GM18505 (cell line): ENCODE measurements around the gene TIMM21.

Experiments
- ATAC-seq: cut with Tn5 transposase; IDR thresholded peaks from one replicate; pipeline ENCODE4 v1.9.1; 2021; ENCODE audit not compliant: unreplicated experiment
- POLR2A ChIP-seq: IDR thresholded peaks from 4 replicates; pipeline ENCODE4 v1.6.1; 2011; ENCODE audit warnings: borderline replicate concordance; ENCODE audit not compliant: insufficient read depth, insufficient read length; ENCODE audit errors: extremely low read depth

TIMM21 gene

GRCh38 chr18:74184875-74185274 lies 36.6 kb downstream of the TIMM21 start:
- no peak for ATAC-seq
- no peak for TF ChIP-seq POLR2A

DNA sequence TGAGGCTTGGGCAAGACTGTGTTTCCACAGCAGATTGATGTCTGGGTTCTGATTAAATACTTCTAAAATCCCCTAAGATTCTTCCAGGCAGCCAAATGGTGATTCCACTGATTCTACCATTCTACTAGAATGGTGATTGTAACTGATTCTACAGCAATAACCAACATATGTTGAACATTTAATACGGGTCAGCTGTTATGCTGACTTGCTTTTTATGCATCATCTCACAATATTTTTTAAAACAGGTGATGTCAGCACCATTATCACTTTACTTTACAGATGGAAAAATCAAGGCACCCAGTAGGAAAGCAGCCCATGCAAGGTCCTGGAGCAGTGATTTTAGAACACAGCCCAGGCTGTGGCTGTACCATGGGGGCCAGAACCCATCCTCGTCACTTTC lies 37.5 kb downstream of the TIMM21 start:
- ATAC-seq = no peak
- TF ChIP-seq POLR2A = no peak

GRCh38 chr18:74186661-74187060 lies 38.3 kb downstream of the TIMM21 start:
- ATAC-seq = no peak
- TF ChIP-seq POLR2A = no peak

DNA sequence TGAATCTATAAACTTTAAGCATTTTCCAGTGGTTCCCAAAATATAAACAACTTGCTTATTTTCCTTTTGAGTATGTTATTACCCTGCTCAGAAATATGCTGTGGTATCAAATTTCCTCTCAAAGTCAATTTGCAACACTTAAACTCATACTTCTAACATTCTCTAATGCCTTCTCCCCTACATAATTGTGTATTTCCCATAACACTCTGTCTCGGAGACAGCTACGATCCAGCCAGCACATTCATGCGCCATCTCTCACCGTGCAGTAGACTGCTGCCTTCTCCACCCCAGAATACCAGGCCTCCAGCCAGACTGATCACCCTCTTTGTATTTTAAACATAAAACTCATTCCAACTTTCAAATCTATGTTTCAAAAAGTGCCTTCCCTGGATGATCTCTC lies 41.8 kb downstream of the TIMM21 start:
- ATAC-seq = no peak
- TF ChIP-seq POLR2A = no peak

- ATAC-seq = no peak
- TF ChIP-seq POLR2A = no peak
Observed at GRCh38 chr18:74191577-74191976, 43.3 kb downstream of the TIMM21 start.

- TF ChIP-seq POLR2A = no peak
- ATAC-seq = no peak
Observed at GRCh38 chr18:74194691-74195090, 46.4 kb downstream of the TIMM21 start.

GRCh38 chr18:74196220-74197119 lies 48.1 kb downstream of the TIMM21 start:
- ATAC-seq = peak; percentile 85
- TF ChIP-seq POLR2A = no peak

- ATAC-seq = no peak
- TF ChIP-seq POLR2A = no peak
Observed at GRCh38 chr18:74197705-74198341, 49.5 kb downstream of the TIMM21 start.

DNA sequence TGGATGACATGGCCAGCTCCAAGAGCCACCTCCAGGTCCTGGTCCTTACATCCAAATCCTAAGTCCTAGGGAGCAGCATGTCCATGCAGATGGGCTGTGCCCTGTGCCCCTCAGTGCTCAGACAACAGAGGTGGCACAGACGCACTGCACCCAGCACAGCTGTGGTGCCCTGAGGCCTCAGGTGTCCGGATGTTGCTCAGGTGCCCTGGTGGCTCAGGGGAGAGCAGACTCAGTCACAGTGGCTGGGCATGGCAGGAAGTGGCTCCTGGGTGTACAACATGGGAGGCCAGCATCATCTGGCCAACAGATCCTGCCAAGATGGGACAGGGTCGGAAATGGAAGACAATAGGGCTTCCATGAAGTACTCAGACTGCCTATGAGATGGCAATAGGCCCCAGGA lies 50.1 kb downstream of the TIMM21 start:
- TF ChIP-seq POLR2A = no peak
- no peak for ATAC-seq

GRCh38 chr18:74200780-74201179 lies 52.5 kb downstream of the TIMM21 start:
- ATAC-seq = no peak
- no peak for TF ChIP-seq POLR2A

DNA sequence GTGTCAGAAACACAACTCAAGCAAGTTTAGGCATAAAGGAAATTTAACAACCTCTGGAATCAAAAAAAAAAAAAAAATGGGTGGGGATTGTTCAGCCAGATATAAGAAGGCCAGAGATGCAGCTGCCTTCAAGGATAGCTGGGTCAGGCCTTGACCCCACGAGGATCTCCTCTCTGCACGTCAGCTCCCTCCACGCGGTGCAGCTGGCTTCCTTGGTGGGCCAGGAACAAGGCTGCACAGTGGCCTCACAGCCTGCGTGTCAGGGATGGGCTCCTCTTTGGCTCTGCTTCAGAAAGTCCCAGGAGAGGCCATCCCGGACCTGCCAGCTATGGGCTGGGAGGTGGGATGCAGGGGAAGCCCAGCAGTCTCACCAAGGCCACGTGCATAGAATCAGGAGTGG lies 55.5 kb downstream of the TIMM21 start:
- no peak for ATAC-seq
- TF ChIP-seq POLR2A = no peak

DNA sequence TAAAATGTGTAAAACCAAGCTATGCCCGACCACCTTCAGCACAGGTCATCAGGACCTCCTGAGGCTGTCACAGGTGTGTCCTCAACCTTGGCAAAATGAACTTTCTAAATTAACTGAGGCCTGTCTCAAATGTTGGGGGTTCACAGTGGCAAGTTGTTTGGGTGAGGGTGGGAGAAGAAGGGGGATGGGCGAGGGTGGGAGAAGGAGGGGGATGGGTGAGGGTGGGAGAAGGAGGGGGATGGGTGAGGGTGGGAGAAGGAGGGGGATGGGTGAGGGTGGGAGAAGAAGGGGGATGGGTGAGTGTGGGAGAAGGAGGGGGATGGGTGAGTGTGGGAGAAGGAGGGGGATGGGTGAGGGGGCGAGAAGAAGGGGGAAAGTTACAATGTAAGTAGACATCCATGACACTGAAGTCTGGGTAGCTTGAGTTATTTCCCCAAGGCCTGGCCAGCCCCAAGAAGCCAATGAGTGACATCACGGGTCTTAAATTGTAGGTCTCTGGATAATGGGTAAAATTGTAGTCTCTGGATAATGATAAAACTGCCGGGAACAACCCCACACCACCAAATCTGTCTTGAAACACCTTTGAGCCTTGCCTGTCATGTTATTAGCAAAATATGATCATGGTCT lies 56.3 kb downstream of the TIMM21 start:
- no peak for TF ChIP-seq POLR2A
- no peak for ATAC-seq
